Measurements from ENCODE around the gene SNX27. TPM values are rescaled to one million over a fixed set of nuclear protein-coding genes. Genes with fewer than 3 reads are reported as not detected.
"Not testable (repeated sequence)": the region's sequence is repeated elsewhere in the genome, so short reads cannot be mapped to it uniquely, and the experiment has no call there.

Gene SNX27
- total and polyA plus RNA-seq, 2 donors, result 18.6 to 66.6 TPM

- no peak for DNase-seq (ENCODE audit: extremely low spot score)
Measured at GRCh38 chr1:151638074-151638775, 26.4 kb downstream of the SNX27 start.

GRCh38 chr1:151638812-151639211, 27.0 kb downstream of the SNX27 start:
- no peak for DNase-seq (ENCODE audit: extremely low spot score)
- 50% methylated on average over 9 of the region's 9 CpGs for WGBS
- Histone ChIP-seq H3K27ac (ENCODE audit: low read depth) (no peak overlapping the region), H3K4me1 (ENCODE audit: insufficient read depth) (no peaks in the 10 kb centered on the region), H3K36me3 (ENCODE audit: insufficient read depth) (no peaks in the 10 kb centered on the region), H3K4me3 (ENCODE audit: low read depth, low read length) (no peak overlapping the region)

More at GRCh38 chr1:151638074-151638775, 26.4 kb downstream of the SNX27 start:
- Histone ChIP-seq H3K4me1 (ENCODE audit: insufficient read depth) (no peaks in the 10 kb centered on the region), H3K4me3 (ENCODE audit: low read depth, low read length) (no peak overlapping the region), H3K27ac (ENCODE audit: low read depth) (no peak overlapping the region), H3K36me3 (ENCODE audit: insufficient read depth) (no peaks in the 10 kb centered on the region)
- WGBS, result 83% methylated on average over 2 of the region's 2 CpGs

- no peaks in the 10 kb centered on the region for H3K4me1 ChIP-seq (ENCODE audit: insufficient read depth)
- no peaks in the 10 kb centered on the region for H3K36me3 ChIP-seq (ENCODE audit: insufficient read depth)
- 43% methylated on average over 2 of the region's 2 CpGs for WGBS
- no peak overlapping the region for H3K4me3 ChIP-seq (ENCODE audit: low read depth, low read length)
- H3K27ac ChIP-seq (ENCODE audit: low read depth), result no peak overlapping the region
- no peak for DNase-seq (ENCODE audit: extremely low spot score)
Measured at GRCh38 chr1:151639466-151639865, 27.6 kb downstream of the SNX27 start.

- H3K4me1 ChIP-seq (ENCODE audit: insufficient read depth), result no peaks in the 10 kb centered on the region
- H3K36me3 ChIP-seq (ENCODE audit: insufficient read depth), result no peaks in the 10 kb centered on the region
- DNase-seq (ENCODE audit: extremely low spot score), result no peak
- WGBS, result 85% methylated on average over 1 of the region's 1 CpG
- no peak overlapping the region for H3K4me3 ChIP-seq (ENCODE audit: low read depth, low read length)
- H3K27ac ChIP-seq (ENCODE audit: low read depth), result no peak overlapping the region
Measured at GRCh38 chr1:151641229-151641628, 29.4 kb downstream of the SNX27 start.

- WGBS, result 91% methylated on average over 11 of the region's 11 CpGs
- H3K27ac ChIP-seq (ENCODE audit: low read depth); DNase-seq (ENCODE audit: extremely low spot score); H3K4me3 ChIP-seq (ENCODE audit: low read depth, low read length); H3K4me1 ChIP-seq (ENCODE audit: insufficient read depth); H3K36me3 ChIP-seq (ENCODE audit: insufficient read depth): not testable (repeated sequence)
Measured at GRCh38 chr1:151643085-151643484, 31.2 kb downstream of the SNX27 start.

GRCh38 chr1:151644001-151644400, 32.2 kb downstream of the SNX27 start:
- no peaks in the 10 kb centered on the region for H3K4me1 ChIP-seq (ENCODE audit: insufficient read depth)
- no peak for DNase-seq (ENCODE audit: extremely low spot score)
- WGBS, result 89% methylated on average over 2 of the region's 2 CpGs
- no peak overlapping the region for H3K4me3 ChIP-seq (ENCODE audit: low read depth, low read length)
- H3K36me3 ChIP-seq (ENCODE audit: insufficient read depth), result no peaks in the 10 kb centered on the region
- H3K27ac ChIP-seq (ENCODE audit: low read depth), result no peak overlapping the region

GRCh38 chr1:151653397-151653796, 41.5 kb downstream of the SNX27 start:
- WGBS, result 84% methylated on average over 1 of the region's 1 CpG
- no peak overlapping the region for H3K4me3 ChIP-seq (ENCODE audit: low read depth, low read length)
- no peaks in the 10 kb centered on the region for H3K36me3 ChIP-seq (ENCODE audit: insufficient read depth)
- no peak for DNase-seq (ENCODE audit: extremely low spot score)
- no peak overlapping the region for H3K27ac ChIP-seq (ENCODE audit: low read depth)
- H3K4me1 ChIP-seq (ENCODE audit: insufficient read depth), result no peaks in the 10 kb centered on the region

- Histone ChIP-seq H3K4me1 (ENCODE audit: insufficient read depth) (no peaks in the 10 kb centered on the region), H3K27ac (ENCODE audit: low read depth) (no peak overlapping the region)
- WGBS, result 29% methylated on average over 3 of the region's 3 CpGs
Measured at GRCh38 chr1:151655371-151655770, 43.5 kb downstream of the SNX27 start.

GRCh38 chr1:151661751-151662150, 49.9 kb downstream of the SNX27 start:
- Histone ChIP-seq H3K4me1 (ENCODE audit: insufficient read depth) (no peaks in the 10 kb centered on the region), H3K27ac (ENCODE audit: low read depth) (no peak overlapping the region), H3K4me3 (ENCODE audit: low read depth, low read length) (no peak overlapping the region), H3K36me3 (ENCODE audit: insufficient read depth) (no peaks in the 10 kb centered on the region)
- 56% methylated on average over 6 of the region's 6 CpGs for WGBS
- DNase-seq (ENCODE audit: extremely low spot score), result no peak

More at GRCh38 chr1:151655371-151655770, 43.5 kb downstream of the SNX27 start:
- no peak overlapping the region for H3K4me3 ChIP-seq (ENCODE audit: low read depth, low read length)
- no peak for DNase-seq (ENCODE audit: extremely low spot score)
- no peaks in the 10 kb centered on the region for H3K36me3 ChIP-seq (ENCODE audit: insufficient read depth)

- no peak for DNase-seq (ENCODE audit: extremely low spot score)
- Histone ChIP-seq H3K4me1 (ENCODE audit: insufficient read depth) (no peaks in the 10 kb centered on the region), H3K27ac (ENCODE audit: low read depth) (no peak overlapping the region), H3K4me3 (ENCODE audit: low read depth, low read length) (no peak overlapping the region), H3K36me3 (ENCODE audit: insufficient read depth) (no peaks in the 10 kb centered on the region)
- WGBS, result 74% methylated on average over 3 of the region's 3 CpGs
Measured at GRCh38 chr1:151668090-151668489, 56.2 kb downstream of the SNX27 start.

- not testable (repeated sequence) for H3K36me3 ChIP-seq (ENCODE audit: insufficient read depth); H3K27ac ChIP-seq (ENCODE audit: low read depth); H3K4me3 ChIP-seq (ENCODE audit: low read depth, low read length); H3K4me1 ChIP-seq (ENCODE audit: insufficient read depth); DNase-seq (ENCODE audit: extremely low spot score)
- 80% methylated on average over 2 of the region's 2 CpGs for WGBS
Measured at GRCh38 chr1:151670036-151670675, 58.3 kb downstream of the SNX27 start.

GRCh38 chr1:151673407-151673806, 61.6 kb downstream of the SNX27 start:
- Histone ChIP-seq H3K4me1 (ENCODE audit: insufficient read depth) (no peaks in the 10 kb centered on the region), H3K4me3 (ENCODE audit: low read depth, low read length) (no peak overlapping the region), H3K36me3 (ENCODE audit: insufficient read depth) (peaks cover 3% of the 10 kb centered on the region), H3K27ac (ENCODE audit: low read depth) (no peak overlapping the region)
- no peak for DNase-seq (ENCODE audit: extremely low spot score)
- WGBS, result 76% methylated on average over 1 of the region's 1 CpG

GRCh38 chr1:151680391-151680790, 68.5 kb downstream of the SNX27 start:
- no peak overlapping the region for H3K27ac ChIP-seq (ENCODE audit: low read depth)
- H3K4me1 ChIP-seq (ENCODE audit: insufficient read depth), result no peaks in the 10 kb centered on the region
- no peak for DNase-seq (ENCODE audit: extremely low spot score)
- H3K36me3 ChIP-seq (ENCODE audit: insufficient read depth), result peaks cover 6% of the 10 kb centered on the region
- H3K4me3 ChIP-seq (ENCODE audit: low read depth, low read length), result no peak overlapping the region
- 76% methylated on average over 4 of the region's 4 CpGs for WGBS

GRCh38 chr1:151680826-151681225, 69.0 kb downstream of the SNX27 start:
- H3K4me3 ChIP-seq (ENCODE audit: low read depth, low read length), result no peak overlapping the region
- H3K27ac ChIP-seq (ENCODE audit: low read depth), result no peak overlapping the region
- H3K4me1 ChIP-seq (ENCODE audit: insufficient read depth), result no peaks in the 10 kb centered on the region
- 21% methylated on average over 3 of the region's 3 CpGs for WGBS
- peaks cover 6% of the 10 kb centered on the region for H3K36me3 ChIP-seq (ENCODE audit: insufficient read depth)
- no peak for DNase-seq (ENCODE audit: extremely low spot score)

Measured in urinary bladder (tissue), 4 donors.